ENCODE data around the gene PTGES.

PTGES gene

DNA sequence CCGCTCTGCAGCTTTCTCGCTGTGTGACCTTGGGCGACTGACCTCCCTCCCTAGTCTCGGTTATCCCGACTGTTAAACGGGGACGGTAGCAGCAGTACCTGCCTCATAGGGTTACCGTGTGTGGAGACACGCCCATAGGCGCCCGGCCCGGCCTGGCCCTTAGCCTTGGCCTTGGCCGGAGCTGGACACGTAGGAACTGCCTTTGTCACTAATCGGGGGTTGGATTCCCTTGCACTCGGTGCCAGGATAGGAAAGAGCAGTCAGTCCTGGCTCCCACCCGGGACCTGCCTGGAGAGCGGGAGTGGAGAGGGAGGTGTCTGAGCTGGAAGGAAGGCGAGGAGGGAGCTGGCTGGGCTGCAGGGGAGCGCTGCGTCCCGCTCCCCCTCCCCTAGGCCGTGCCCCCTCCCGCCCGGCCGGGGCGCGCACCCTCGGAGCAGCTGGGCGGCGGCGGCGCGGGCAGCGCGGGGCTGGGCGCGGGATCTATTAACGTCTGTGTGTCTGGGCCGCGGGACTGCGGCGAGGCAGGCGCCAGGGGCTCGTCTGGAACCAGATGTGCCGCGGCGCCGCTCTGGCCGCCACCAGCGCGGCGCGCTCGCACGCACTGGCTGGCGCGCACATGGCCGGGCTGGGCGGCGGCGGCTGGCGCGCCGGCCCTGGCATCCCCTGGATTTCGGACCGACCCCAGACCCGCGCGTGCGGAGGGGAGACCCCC is 55.7 kb downstream of the PTGES start:
- H3K4me3 ChIP-seq (ENCODE audit: low read length), result peak overlapping the region; percentile 31
- TF ChIP-seq, protein P1, sequence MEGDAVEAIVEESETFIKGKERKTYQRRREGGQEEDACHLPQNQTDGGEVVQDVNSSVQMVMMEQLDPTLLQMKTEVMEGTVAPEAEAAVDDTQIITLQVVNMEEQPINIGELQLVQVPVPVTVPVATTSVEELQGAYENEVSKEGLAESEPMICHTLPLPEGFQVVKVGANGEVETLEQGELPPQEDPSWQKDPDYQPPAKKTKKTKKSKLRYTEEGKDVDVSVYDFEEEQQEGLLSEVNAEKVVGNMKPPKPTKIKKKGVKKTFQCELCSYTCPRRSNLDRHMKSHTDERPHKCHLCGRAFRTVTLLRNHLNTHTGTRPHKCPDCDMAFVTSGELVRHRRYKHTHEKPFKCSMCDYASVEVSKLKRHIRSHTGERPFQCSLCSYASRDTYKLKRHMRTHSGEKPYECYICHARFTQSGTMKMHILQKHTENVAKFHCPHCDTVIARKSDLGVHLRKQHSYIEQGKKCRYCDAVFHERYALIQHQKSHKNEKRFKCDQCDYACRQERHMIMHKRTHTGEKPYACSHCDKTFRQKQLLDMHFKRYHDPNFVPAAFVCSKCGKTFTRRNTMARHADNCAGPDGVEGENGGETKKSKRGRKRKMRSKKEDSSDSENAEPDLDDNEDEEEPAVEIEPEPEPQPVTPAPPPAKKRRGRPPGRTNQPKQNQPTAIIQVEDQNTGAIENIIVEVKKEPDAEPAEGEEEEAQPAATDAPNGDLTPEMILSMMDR (conservative IDR thresholded peaks at IDR 0.05; ENCODE audit: low read depth, low read length), result no peak
- no peak for DNase-seq (ENCODE audit: low read depth)

DNA sequence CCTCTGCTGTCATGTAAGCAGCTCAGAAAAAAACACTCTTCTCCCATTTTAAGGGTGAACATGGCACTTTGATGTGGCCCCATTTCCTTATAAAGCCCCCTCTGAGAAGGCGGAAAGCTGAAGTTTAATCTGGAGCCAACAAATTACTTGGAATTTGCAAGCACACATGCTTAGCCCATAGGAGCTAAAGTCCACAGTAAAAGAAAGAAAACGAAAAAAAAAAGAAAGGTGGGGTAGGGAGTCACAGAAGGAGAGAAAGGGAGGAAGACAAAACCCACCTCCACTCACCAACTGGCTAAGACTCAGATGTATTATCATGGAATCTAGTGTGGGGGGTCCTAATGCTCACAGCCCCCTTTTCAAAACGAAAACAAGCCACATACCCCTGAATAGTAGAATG is 57.0 kb downstream of the PTGES start:
- H3K4me3 ChIP-seq (ENCODE audit: low read length), result no peak overlapping the region
- TF ChIP-seq, protein P1 (conservative IDR thresholded peaks at IDR 0.05; ENCODE audit: low read depth, low read length), result no peak
- no peak for DNase-seq (ENCODE audit: low read depth)

DNA sequence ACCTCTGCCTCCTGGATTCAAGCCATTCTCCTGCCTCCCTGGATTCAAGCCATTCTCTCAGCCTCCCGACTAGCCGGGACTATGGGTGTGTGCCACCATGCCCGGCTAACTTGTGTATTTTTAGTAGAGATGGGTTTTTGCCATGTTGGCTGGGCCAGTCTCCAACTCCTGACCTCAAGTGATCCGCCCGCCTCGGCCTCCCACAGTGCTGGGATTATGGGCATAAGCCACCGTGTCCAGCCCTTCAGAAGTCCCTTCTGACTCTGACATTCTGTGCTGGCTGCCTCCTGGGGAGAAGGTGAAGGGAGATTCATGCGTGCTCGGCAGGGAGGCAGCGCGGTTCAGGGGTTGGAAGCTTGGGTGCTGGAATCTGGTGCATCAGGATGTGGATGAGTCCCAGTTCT is 58.6 kb downstream of the PTGES start:
- TF ChIP-seq, protein P1 (conservative IDR thresholded peaks at IDR 0.05; ENCODE audit: low read depth, low read length), result no peak
- no peak overlapping the region for H3K4me3 ChIP-seq (ENCODE audit: low read length)
- DNase-seq (ENCODE audit: low read depth), result no peak

DNA sequence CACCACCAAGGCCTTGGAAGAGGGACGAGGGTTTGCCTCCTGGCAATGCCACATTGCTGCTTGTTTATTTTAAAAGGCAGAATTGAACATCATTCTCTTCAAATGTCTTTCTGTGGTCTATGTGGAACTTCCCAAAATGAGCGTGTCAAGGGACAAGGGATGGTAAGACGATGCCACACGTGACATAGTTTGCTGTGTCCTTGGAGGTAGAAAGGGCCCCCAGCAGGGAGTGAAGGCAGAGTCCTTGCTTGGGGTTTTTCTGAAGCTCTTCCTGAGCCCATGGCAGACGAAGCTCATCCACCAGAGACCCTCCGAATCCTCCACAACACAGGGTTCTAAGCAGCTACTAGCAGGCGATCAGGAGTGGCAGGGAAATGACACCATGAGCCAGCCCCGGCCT is 59.1 kb downstream of the PTGES start:
- H3K4me3 ChIP-seq (ENCODE audit: low read length), result no peak overlapping the region
- no peak for DNase-seq (ENCODE audit: low read depth)
- TF ChIP-seq, protein P1 (conservative IDR thresholded peaks at IDR 0.05; ENCODE audit: low read depth, low read length), result no peak

DNA sequence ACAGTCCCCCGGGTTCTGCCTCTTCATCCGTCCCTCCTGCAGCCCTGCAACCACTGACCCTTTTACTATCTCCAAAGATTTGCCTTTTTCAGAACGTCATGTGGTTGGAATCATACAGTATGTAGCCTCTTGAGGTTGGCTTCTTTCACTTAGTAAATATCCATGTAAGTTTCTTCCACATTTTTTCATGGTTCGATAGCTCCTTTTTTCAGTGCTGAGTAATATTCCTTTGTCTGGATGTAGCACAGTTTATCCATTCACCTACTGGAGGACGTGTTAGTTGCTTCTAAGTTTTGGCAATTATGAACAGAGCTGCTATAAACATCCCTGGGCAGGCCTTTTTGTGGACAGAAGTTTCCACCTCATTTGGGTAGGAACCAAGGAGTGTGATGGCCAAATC is 60.3 kb downstream of the PTGES start:
- TF ChIP-seq, protein P1 (conservative IDR thresholded peaks at IDR 0.05; ENCODE audit: low read depth, low read length), result no peak
- no peak overlapping the region for H3K4me3 ChIP-seq (ENCODE audit: low read length)
- no peak for DNase-seq (ENCODE audit: low read depth)
